GM13976 (cell line): ENCODE data around the gene KRTAP10-6.

Experiments used
- DNase-seq: peaks from one replicate; pipeline ENCODE4 v3.0.0; 2012; ENCODE audit warnings: low spot score
- in situ Hi-C: fragments of 300-500 bp; cut with MboI; formaldehyde crosslinking; loops from one replicate; pipeline ENCODE4 v1.12.0; 2022; ENCODE audit warnings: low sequenced_read_pairs, mixed read lengths, inconsistent platforms; ENCODE audit not compliant: unreplicated experiment
- TF ChIP-seq, protein P1 (sequence below): IDR thresholded peaks from 2 replicates; pipeline ENCODE4 v1.5.1; 2012; ENCODE audit warnings: borderline replicate concordance, mild to moderate bottlenecking; ENCODE audit not compliant: insufficient read depth; ENCODE audit errors: extremely low read depth, missing control alignments, control extremely low read depth

KRTAP10-6 gene

DNA sequence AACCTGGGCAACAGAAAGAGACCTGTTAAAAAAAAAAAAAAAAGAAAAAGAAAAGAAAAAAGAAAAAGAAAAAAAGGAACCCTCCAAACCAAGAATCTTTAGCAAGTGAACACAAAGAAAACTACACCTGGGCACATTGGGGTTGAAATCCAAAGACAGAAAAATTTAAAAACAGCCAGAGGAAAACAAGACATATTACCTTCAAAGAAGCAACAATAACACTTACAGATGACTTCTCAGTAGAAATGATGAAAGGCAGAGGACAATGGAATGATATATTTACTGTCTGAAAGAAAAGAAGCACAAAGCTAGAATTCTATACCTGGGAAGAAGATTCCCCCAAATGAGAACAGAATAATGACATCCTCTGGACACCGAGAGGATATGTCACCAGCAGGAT is 49.6 kb downstream of the KRTAP10-6 start:
- TF ChIP-seq, protein P1, sequence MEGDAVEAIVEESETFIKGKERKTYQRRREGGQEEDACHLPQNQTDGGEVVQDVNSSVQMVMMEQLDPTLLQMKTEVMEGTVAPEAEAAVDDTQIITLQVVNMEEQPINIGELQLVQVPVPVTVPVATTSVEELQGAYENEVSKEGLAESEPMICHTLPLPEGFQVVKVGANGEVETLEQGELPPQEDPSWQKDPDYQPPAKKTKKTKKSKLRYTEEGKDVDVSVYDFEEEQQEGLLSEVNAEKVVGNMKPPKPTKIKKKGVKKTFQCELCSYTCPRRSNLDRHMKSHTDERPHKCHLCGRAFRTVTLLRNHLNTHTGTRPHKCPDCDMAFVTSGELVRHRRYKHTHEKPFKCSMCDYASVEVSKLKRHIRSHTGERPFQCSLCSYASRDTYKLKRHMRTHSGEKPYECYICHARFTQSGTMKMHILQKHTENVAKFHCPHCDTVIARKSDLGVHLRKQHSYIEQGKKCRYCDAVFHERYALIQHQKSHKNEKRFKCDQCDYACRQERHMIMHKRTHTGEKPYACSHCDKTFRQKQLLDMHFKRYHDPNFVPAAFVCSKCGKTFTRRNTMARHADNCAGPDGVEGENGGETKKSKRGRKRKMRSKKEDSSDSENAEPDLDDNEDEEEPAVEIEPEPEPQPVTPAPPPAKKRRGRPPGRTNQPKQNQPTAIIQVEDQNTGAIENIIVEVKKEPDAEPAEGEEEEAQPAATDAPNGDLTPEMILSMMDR = no peak
- no peak for DNase-seq
- in situ Hi-C loops = no loop called here
